Osteocyte (in vitro differentiated cells): ENCODE data around the gene EML1. TPM values are rescaled to one million over a fixed set of nuclear protein-coding genes. Genes with fewer than 3 reads are reported as not detected.

Experiments used
- DNase-seq: peaks from one replicate; pipeline ENCODE4 v3.0.0; 2021; ENCODE audit warnings: mixed read lengths; ENCODE audit not compliant: unreplicated experiment; ENCODE audit errors: extremely low spot score
- H3K27ac Mint-ChIP-seq: one replicate; pipeline ENCODE4 v1.8.0; 2021; ENCODE audit warnings: mild to moderate bottlenecking, mixed read lengths; ENCODE audit not compliant: unreplicated experiment
- H3K27me3 Mint-ChIP-seq: one replicate; pipeline ENCODE4 v1.8.0; 2021; ENCODE audit warnings: mixed read lengths; ENCODE audit not compliant: unreplicated experiment
- H3K36me3 Mint-ChIP-seq: one replicate; pipeline ENCODE4 v1.8.0; 2021; ENCODE audit warnings: mixed read lengths; ENCODE audit not compliant: unreplicated experiment
- H3K4me1 Mint-ChIP-seq: one replicate; pipeline ENCODE4 v1.8.0; 2021; ENCODE audit warnings: mixed read lengths; ENCODE audit not compliant: unreplicated experiment
- H3K4me3 Mint-ChIP-seq: one replicate; pipeline ENCODE4 v1.8.0; 2021; ENCODE audit warnings: mild to moderate bottlenecking, moderate library complexity, mixed read lengths; ENCODE audit not compliant: unreplicated experiment
- H3K9me3 Mint-ChIP-seq: one replicate; pipeline ENCODE4 v1.8.0; 2021; ENCODE audit warnings: mixed read lengths; ENCODE audit not compliant: unreplicated experiment
- CTCF ChIP-seq: fragments of 200-600 bp; sonication (generic); IDR thresholded peaks from 2 replicates; pipeline ENCODE4 v1.5.0; 2021; ENCODE audit warnings: antibody characterized with exemption, mild to moderate bottlenecking, moderate library complexity
- total RNA-seq: library from RNA; stranded (reverse); gene quantifications from 2 replicates; pipeline ENCODE4 v1.2.1, GENCODE V29; 2021

The EML1 gene
- total RNA-seq, 1 donor from 2014 or later = 34.8 TPM

DNA sequence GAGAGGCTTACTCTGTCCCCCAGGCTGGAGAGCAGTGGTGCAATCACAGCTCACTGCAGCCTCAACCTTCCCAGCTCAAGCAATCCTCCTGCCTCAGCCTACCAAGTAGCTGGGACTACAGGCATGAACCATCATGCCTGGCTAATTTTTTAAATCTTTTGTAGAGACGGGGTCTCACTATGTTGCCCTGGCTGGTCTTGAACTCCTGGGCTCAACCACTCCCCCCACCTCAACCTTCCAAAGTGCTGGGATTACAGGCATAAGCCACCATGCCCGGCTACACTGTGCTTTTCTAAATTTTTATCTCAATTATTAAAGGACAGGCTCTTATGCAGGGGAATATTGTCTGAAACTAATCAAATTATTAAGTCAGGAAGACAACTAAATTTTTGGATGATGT is 44.6 kb downstream of the EML1 start:
- Mint-ChIP-seq H3K36me3 (no peaks in the 10 kb centered on the region), H3K9me3 (no peaks in the 10 kb centered on the region), H3K27me3 (no peaks in the 10 kb centered on the region), H3K4me1 (peaks cover 14% of the 10 kb centered on the region), H3K27ac (no peak overlapping the region), H3K4me3 (no peak overlapping the region)
- TF ChIP-seq CTCF = no peak
- DNase-seq = no peak

GRCh38 chr14:99838639-99839134 is 45.5 kb downstream of the EML1 start:
- no peak for TF ChIP-seq CTCF
- no peaks in the 10 kb centered on the region for H3K27me3 Mint-ChIP-seq
- no peak overlapping the region for H3K4me3 Mint-ChIP-seq
- H3K9me3 Mint-ChIP-seq = no peaks in the 10 kb centered on the region
- H3K4me1 Mint-ChIP-seq = peaks cover 14% of the 10 kb centered on the region
- DNase-seq = no peak
- H3K27ac Mint-ChIP-seq = no peak overlapping the region
- no peaks in the 10 kb centered on the region for H3K36me3 Mint-ChIP-seq

GRCh38 chr14:99839696-99840095 is 46.5 kb downstream of the EML1 start:
- no peak for DNase-seq
- Mint-ChIP-seq H3K27ac (no peak overlapping the region), H3K27me3 (no peaks in the 10 kb centered on the region), H3K36me3 (no peaks in the 10 kb centered on the region), H3K4me1 (peaks cover 14% of the 10 kb centered on the region), H3K9me3 (no peaks in the 10 kb centered on the region), H3K4me3 (no peak overlapping the region)
- TF ChIP-seq CTCF = no peak

GRCh38 chr14:99840265-99840664 is 47.1 kb downstream of the EML1 start:
- DNase-seq = no peak
- H3K36me3 Mint-ChIP-seq = no peaks in the 10 kb centered on the region
- peaks cover 14% of the 10 kb centered on the region for H3K4me1 Mint-ChIP-seq
- no peak overlapping the region for H3K27ac Mint-ChIP-seq
- no peak for TF ChIP-seq CTCF
- no peaks in the 10 kb centered on the region for H3K9me3 Mint-ChIP-seq
- no peaks in the 10 kb centered on the region for H3K27me3 Mint-ChIP-seq
- no peak overlapping the region for H3K4me3 Mint-ChIP-seq

- Mint-ChIP-seq H3K9me3 (no peaks in the 10 kb centered on the region), H3K27me3 (no peaks in the 10 kb centered on the region), H3K4me3 (no peak overlapping the region), H3K4me1 (peaks cover 14% of the 10 kb centered on the region), H3K27ac (no peak overlapping the region), H3K36me3 (no peaks in the 10 kb centered on the region)
- TF ChIP-seq CTCF = no peak
- no peak for DNase-seq
Measured at GRCh38 chr14:99840774-99841305, 47.6 kb downstream of the EML1 start.
